NCI-H82 (cell line): ENCODE results near the gene SPOPL.
"Not testable (repeated sequence)": the region's sequence is repeated elsewhere in the genome, so short reads cannot be mapped to it uniquely, and the experiment has no call there.

Experiments
- DNase-seq: peaks from one replicate; lab custom pipeline; 2025; lab: John Stamatoyannopoulos, UW

SPOPL gene

DNA sequence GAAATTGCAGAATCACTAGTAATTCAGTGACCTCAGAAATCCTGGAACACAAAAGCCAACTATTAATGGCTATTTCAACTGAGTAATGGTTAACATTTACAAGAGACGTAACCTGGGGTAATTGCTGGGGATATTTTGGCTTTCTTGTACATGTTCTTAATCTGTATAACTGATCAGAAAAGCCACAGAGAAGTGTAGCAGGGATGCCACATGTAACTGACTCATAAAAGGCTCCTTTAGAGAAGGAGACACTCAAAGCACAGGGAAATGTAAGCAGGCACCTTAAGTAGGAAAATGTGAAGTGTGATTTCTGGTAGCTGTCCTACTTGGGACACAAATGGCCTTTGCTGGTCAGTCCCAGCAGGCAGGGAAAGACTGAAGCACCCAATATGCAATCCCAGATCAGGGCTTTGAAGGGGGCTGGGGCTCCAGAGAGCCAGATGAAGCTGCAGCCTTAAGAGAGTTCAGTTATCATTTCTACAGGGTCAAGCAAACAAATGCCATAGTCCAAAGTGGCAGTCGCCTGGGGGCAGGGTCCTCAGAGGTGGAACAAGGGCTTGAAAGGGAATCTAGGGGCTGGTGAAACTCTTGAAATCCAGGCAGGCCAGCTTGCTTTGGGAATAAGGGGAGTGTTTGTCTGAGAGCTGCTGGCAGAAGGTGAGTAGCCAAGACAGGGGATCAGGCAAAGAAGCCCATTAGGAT, 7.2 kb upstream of the SPOPL start:
- DNase-seq = peak; percentile 57

DNA sequence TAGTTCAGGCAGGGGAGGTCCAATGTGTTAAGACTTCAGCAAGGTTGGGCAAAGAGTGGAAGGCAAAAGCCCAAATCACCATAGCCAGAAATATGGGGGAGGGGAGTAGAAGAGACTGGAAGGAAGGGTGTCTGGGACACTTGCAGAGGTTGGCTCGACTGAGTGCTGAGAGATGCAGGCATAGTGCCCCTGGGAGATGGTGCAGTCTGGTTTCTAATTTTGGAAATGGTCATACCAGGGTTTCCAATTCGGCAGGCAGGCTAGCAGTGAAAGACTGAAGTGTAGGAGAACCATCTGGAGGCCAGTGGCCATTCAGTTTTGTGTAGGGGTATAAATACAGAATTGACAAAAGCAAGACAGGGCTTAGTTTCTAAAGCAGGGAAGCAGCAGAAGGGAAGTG, 6.2 kb upstream of the SPOPL start:
- DNase-seq = no peak

DNA sequence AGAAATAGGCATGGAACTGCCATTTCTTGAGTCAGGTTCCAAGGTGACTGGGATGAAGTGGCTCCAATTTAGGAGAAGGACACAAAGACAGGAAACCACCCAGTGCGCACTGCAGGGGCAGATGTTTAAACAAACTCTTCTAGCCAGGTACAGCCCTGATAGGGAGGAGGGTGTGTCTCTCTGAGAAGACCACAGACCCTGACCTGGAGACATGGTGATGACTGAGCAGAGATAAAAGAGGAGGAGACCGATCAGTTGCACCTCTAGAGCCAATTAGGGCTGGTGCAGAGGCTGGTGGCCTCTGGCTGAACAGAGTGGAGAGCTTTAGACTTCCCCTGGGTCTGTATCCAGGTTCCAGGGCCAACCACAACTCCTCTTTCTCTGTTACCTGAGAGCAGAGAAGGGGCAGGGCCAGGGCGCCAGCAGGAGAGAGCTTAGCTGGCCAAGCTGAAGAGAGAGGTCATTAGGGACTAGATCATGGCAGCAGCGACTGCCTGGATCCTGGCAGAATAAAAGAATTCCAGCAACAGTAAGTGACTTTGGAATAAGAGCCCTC, 5.4 kb upstream of the SPOPL start:
- DNase-seq = no peak

DNA sequence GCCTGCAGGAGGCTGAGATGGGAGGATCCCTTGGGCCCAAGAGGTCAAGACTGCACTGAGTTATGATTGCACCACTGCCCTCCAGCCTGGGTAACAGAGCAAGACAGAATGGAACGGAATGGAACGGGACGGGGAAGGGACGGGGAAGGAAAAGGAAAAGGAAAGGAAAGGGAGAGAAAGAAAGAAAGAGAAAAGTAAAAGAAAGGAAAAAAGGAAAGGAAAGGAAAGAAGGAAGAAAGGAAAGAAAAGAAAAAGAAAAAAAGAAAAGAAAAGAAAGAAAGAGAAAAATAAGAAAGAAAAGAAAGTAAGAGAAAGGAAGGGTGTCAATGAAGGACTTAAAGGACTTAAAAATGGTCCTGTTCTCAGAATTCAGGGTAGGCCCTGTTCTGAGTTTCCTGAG, 4.3 kb upstream of the SPOPL start:
- no peak for DNase-seq

DNA sequence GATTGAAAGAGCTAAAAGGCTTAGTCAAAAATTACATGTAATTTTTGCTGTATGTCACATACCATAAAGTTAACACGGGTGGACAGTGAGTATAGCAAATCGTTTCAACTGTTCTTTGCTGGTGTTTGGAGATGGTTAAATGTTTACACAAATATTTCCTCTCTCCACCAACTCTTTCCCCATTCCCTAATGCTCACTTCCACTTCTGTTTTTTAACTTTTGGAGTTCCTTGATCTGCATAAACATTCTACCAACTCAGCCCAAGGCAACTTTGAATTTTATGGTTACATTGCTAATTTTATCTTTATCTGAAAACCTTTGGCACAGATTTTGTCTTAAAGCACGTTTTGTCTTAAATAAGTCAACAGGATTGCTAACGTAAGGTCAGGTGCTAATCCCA, 1.9 kb upstream of the SPOPL start:
- DNase-seq = no peak

DNA sequence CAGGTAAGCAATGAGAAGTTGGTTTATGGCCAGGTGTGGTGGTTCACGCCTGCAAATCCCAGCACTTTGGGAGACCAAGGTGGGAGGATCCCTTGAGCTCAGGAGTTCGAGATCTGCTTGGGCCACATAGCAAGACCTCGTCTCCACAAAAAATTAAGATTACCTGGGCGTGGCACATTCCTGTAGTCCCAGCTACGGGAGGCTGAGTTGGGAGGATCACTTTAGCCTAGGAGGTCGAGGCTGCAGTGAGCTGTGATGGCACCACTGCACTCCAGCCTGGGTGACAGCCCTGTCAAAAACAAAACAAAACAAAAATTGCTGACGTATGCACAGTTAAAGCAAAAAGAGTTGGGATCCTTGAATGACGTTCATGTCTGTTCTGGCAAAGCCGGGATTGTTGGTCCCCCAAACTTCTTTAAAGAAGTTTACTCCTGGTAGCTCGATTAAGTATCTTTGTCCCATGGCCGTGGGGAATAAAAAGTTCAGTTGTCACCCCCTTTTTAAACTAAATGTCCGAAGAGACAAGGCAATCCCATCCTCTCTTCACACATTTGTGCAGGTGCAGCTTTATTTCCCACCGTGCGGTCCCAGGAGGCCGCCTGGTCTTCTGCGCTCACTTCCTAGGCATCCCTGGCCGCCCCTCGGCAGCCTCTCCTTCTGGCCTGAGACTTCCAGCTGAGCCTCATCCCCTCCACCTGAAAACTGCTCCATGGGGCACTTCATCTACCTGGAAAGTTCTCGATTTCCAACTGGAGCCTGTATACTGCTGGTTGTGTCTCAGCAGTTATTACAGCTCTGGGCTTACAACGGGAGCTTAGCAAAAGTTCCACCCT, 762 bp upstream of the SPOPL start:
- DNase-seq = peak; percentile 77

DNA sequence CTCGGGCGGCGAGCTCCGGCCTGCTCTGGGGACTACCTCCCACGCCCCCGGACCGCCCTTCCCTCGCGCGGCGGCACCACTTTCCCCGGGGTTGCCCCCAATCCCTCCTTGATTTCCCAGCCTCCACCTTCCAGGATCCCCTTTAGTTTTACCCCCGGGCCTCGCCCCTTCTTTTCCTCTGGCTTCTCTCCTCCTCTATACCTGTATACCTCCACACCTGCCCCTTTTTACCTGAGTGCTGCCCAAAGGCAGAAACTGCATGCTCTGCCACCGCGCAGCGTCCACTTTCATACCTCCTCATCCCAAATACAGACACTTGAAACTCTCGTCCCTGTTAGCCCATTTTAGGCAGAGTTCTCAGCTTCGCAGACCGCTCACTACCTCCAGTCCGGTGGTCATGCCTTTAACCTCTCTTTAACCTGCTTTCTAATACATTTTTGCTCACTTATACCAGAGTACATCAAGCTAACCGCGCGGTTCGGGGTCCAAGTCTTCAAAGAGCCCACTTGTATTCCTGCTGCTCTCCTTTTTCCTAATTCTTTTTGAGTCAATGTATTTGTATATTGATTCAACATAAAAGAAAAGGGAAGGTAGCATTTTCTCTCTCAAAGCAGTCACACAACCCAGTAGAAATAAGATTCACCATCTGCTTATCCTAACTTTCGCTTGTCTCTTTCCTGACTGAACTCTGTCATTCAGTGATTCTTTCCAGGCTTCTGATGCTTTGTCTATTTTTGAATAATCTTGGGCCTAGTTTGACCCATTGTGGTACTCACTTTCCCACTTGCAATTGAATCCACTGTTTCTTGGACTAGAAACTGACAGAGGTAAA, 901 bp downstream of the SPOPL start:
- no peak for DNase-seq

DNA sequence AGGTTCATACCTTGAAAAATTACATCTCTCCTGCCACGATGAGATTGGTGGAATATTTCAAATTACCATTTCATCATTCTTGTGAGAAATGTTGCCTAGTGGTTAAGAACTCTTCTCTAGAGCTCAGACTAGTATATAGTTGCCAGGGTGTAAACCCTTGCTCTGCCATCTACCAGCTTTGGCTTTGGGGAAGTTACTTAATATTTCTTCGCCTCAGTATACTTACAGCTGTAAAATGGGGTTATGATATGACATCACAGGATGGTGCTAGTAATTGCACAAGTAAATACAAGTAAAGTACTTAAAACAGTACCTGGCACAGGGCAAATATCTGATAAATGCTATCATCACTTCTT, 1.5 kb downstream of the SPOPL start:
- peak; percentile 30 for DNase-seq

DNA sequence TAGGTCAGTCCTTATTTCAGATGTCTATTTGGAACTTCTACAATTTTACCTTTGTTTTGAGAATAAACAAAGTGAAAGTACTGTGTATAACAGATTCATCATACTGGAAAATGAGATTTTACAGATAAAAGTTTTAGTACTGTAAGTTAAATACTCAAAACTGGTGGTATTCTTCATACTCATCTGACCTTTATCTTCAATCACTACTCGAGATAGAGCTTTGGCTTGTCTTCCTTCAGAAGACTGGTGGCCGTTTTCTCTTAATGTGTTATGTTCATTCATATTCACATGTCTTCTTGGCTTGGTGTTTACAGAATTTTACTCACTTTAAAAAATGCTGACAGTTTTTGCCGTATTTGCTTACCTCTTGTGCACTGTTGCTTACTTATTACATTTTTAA, 2.1 kb downstream of the SPOPL start:
- peak; percentile 11 for DNase-seq

DNA sequence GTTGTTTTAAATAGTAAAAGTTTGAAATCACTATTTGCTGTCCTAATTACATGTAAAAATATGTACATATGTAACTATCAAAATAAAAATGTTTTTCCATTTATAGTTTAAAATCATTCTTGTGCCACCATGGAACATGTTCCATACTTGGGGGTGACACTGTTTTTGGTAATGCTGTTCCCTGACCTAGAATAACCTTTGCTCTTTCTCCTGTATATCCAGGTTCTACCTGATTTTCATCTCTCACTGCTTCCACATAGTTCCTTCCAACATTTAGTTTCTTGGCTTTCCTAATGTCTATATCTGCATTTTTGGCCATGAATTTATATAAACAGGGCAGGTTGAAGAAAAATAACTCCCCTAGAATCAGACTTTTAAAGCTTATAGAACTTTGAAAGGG, 2.5 kb downstream of the SPOPL start:
- no peak for DNase-seq

DNA sequence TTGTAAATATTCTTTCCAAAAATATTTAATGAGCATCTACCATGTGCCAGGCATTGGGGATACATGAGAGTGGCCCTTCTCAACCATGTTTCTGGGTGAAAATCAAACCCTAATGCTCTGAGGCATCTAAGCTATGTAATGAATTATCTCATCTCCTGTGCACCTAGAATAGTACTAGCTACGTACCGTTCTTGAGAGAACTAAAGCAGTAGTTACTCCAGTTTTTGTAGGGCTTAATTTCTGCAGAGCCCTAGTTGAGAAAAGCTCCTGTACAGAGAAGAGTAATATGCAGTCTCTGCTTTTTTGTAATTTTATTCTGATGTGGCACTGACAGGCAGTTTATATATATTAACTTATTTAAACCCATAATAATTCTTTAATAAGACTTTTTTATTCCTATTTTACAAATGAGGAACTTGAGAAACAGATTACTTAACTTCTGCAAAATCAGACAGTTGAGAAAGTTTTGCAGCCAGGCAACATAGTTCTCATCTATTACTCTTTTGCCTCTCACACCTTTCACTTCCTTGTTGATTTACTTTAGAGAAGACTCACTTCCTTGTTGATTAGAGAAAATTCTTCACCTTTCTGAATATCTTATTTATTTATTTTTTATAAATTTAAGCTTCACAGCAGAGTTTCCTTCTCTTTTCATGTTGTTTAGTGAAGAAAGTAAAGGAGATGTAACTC, 3.1 kb downstream of the SPOPL start:
- no peak for DNase-seq

DNA sequence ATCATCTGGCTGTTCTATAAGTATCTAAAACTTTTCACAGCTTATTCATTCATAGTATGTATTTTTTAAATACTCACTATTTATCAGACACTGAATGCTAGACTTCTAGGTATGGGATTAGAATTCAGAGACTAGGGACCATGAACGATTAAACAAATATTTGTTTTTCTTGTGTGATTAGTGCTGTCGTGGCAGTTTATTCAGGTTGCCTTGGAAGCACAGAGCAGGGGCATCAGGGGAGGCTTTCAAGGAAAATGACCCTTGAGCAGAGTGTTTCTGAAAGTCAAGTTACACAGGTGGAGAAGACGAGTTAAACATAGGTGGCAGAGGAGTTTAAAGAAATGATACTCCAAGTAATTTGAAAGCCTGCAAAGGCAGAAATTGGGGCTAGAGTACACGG, 5.7 kb downstream of the SPOPL start:
- no peak for DNase-seq

DNA sequence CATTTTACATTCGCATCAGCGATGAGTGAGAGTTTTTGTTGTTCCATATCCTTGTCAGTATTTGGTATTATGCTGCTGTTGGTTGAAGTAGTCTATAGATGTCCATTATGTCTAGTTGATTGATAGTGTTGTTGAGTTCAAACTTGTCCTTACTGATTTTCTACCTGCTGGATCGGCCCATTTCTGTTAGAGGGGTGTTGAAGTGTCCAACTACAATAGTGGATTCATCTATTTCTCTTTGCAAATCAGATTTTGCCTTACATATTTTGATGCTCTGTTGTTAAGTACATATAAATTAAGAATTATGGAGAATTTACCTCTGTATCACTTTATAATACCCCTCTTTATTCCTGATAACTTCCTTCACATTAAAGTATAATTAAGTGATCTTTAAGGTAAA, 8.7 kb downstream of the SPOPL start:
- DNase-seq = no peak

DNA sequence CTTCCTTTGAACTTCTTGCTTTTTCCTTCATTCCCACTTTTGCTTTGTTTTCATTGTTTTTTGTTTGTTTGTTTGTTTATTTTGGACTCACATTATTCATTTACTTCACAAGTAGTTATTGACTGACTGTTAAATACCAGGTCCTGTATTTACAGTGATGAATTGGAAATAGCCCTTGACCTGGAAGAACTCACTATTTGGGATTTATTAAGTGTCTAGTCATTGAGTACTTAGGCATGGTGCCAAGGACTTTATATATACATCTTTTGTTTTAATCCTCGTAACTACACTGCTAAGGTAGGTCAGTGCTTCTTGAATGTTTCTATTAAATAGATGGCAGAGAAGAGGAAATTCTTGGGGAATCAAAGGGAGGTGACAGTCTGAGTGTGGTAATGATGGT, 11.1 kb downstream of the SPOPL start:
- peak; percentile 11 for DNase-seq

DNA sequence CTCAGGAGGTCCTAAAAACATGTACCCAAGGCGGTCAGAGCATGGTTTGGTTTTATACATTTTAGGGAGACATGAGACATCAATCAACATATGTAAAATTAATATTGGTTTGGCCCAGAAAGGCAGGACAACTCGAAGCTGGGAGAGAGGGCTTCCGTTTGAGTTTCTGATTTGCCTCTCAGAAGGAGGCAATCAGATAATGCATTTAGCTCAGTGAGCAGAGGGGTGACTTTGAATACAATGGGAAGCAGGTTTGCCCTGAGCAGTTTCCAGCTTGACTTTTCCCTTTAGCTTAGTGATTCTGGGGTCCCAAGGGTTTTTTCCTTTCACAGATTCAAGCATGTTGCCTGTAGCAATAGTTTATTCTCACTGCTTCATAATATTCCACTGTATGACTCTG, 12.6 kb downstream of the SPOPL start:
- no peak for DNase-seq

DNA sequence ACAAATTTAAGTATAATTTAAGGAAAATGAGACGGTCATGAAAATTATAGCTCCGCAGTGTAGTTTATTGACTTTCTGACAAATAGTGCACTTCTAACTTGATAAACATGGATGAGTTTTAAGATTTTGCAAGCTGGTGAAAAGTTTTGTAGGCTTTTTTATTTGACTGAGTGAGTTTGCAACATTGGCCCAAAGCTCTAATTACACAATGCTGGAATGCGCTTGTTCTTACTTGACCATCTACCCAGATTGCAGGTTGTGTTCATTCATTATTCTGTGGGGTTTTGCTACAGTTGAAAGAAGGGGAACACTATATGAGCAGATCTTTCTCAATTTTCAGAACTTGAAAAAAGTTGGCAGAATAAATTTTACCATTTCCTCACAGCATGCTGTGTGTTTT, 13.5 kb downstream of the SPOPL start:
- no peak for DNase-seq

DNA sequence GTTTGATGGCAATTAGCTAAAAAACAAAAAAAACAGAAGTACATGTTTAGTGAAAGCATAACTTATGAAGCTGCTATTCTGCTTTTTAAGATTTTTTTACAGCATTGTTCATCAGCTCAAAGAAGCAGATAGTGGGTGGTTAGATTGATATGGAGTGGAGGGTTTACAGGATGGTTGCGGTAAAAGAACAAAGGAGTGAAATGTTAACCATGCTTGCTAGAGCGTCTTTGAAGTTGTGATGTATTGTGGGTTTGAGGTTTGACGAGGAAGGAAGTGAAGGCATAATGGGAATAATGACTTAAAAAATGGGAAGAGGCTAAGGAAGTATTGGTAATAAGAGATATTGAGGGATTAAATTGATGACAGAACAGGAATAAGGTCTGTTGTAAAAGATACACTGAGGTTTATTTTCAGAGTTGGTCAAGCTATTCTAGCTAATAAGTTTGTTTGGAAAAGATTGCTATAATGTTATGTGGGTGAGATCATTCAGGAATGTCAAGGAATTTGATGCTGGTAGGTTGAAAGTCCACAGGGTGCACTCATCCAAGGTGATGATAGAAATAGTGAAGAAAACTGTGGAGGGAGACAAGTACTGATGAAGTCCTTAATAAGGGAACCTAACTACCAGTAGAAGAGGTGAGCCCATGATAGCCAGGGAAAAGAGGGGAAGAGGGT, 14.6 kb downstream of the SPOPL start:
- no peak for DNase-seq

DNA sequence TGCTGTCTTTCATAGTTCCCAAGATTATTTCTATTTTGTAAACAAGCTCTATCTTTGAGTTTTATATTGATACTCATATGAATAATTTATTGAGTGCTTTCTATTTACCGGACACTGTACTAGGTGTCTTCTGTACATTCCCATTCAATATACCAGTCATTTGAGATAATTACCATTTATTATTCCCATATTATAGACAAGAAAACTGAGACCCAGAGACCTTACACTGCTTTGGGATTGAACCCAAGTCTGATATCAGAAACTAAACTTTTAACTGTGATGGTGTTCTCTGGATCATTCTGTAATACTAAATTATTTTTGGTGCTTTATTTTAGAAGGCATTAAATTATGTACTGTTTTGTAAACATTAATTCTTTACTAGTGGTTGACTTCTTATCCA, 17.3 kb downstream of the SPOPL start:
- no peak for DNase-seq

DNA sequence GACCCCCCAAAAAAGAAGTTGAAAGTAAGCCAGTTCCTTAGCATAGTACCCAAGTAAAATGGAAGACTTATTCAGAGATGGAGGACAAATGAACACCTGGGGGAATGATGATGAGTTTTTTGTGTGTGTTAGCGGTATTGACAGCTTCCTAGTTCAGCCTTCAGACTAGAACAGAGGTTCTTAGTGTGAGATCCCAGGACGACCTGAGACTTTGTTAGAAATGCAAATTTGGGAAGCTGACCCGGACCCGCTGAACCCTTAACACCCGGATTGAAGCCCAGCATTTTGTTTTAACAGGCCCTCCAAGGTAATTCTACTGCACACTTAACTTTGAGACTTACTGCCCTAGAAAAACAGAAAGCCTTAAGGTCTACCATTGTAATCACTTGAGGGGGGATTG, 20.3 kb downstream of the SPOPL start:
- DNase-seq = no peak

DNA sequence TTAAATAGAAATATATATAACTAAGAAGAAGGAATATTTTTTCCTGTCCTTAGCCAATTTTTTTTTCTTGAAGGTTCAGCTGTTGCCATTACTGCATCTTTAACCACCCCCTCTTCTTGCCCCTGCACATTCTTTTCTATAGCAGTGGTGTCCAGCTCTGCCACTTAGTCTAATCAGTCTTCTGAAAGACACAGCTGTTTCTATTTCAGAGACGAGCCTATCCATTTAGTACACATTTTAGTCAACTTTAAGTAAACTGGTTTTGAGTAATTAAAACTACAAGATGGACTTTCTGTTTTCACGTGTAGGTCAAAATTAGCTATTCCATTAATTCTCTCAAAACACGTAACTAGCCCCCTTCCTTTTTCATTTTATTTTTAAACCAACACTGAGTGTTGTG, 21.0 kb downstream of the SPOPL start:
- DNase-seq = no peak

DNA sequence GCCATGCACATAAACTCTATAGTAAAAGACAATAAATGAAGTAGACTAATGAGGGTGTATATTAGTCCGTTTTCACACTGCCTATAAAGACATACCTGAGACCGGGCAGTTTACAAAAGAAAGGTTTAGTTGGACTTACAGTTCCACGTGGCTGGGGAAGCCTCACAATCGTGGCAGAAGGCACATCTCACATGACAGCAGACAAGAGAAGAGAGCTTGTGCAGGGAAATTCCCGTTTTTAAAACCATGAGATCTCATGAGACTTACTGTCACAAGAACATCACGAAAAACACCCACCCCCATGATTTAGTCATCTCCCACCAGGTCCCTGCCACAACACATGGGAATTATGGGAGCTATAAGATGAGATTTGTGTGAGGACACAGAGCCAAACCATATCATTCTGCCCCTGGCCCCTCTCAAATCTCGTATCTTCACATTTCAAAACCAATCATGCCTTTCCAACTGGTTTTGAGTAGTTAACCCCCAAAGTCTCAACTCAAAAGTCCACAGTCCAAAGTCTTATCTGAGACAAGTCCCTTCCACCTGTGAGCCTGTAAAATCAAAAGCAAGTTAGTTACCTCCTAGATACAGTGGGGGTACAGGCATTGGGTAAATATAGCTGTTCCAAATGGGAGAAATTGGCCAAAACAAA, 21.6 kb downstream of the SPOPL start:
- DNase-seq = not testable (repeated sequence)
